Effector memory CD8-positive, alpha-beta T cell (primary cell): ENCODE measurements around the gene TRIM4.
"Not testable (repeated sequence)": the region's sequence is repeated elsewhere in the genome, so short reads cannot be mapped to it uniquely, and the experiment has no call there.

ENCODE experiments used
- ATAC-seq: fragments of 150-1000 bp; cut with Tn5 transposase; replicated peaks from 2 replicates; pipeline ENCODE4 v1.10.0; 2021; ENCODE audit warnings: mild to moderate bottlenecking, moderate library complexity
- DNase-seq, 3 experiments: peaks; one replicate each; pipeline ENCODE4 v3.0.0; 2021
- H3K27ac Mint-ChIP-seq, 2 donors: one replicate each; pipeline ENCODE4 v1.8.0; 2022; ENCODE audit warnings: mild to moderate bottlenecking in 2 of 2, mixed read lengths in 2 of 2, moderate library complexity in 2 of 2
- H3K27me3 Mint-ChIP-seq, 2 donors: one replicate each; pipeline ENCODE4 v1.8.0; 2022; ENCODE audit warnings: mixed read lengths in 2 of 2
- H3K36me3 Mint-ChIP-seq: one replicate; pipeline ENCODE4 v1.8.0; 2022; ENCODE audit warnings: mild to moderate bottlenecking, moderate library complexity, mixed read lengths; ENCODE audit not compliant: insufficient read depth
- H3K4me1 Mint-ChIP-seq, 2 donors: one replicate each; pipeline ENCODE4 v1.8.0; 2022; ENCODE audit warnings: low read depth in 2 of 2, mixed read lengths in 2 of 2
- H3K4me3 Mint-ChIP-seq, 2 donors: one replicate each; pipeline ENCODE4 v1.8.0; 2022; ENCODE audit warnings: mild to moderate bottlenecking in 2 of 2, mixed read lengths in 2 of 2, moderate library complexity in 2 of 2
- H3K9me3 Mint-ChIP-seq, 2 donors: one replicate each; pipeline ENCODE4 v1.8.0; 2022; ENCODE audit warnings: mixed read lengths in 2 of 2

Gene TRIM4

DNA sequence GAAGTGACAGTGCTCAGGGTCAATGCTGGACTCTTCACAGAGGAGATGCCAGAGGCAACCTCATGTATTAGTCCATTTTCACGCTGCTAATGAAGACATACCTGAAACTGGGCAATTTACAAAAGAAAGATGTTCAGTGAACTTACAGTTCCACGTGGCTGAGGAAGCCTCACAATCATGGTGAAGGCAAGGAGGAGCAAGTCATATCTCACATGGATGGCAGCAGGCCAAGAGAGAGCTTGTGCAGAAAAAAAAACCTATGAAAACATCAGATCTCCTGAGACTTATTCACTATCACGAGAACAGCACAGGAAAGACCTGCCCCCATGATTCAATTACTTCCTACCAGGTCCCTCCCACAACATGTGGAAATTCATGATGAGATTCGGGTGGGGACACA is 15.7 kb upstream of the TRIM4 start:
- not testable (repeated sequence) for H3K27ac Mint-ChIP-seq, ATAC-seq, H3K36me3 Mint-ChIP-seq, H3K9me3 Mint-ChIP-seq, H3K4me1 Mint-ChIP-seq, H3K4me3 Mint-ChIP-seq, DNase-seq
- H3K27me3 Mint-ChIP-seq: peaks cover 49 to 79% of the 10 kb centered on the region in 2 donors

GRCh38 chr7:99930376-99930775 is 11.0 kb upstream of the TRIM4 start:
- Mint-ChIP-seq H3K36me3 (no peaks in the 10 kb centered on the region), H3K27ac (no peak overlapping the region), H3K27me3 (peaks cover 71 to 86% of the 10 kb centered on the region in 2 donors), H3K4me1 (peaks cover 10 to 15% of the 10 kb centered on the region in 2 donors), H3K4me3 (no peak overlapping the region), H3K9me3 (no peaks in the 10 kb centered on the region)
- ATAC-seq (no peak), DNase-seq (no peak)

GRCh38 chr7:99929730-99930053 is 10.4 kb upstream of the TRIM4 start:
- no peaks in the 10 kb centered on the region for H3K36me3 Mint-ChIP-seq
- DNase-seq (no peak), ATAC-seq (no peak)
- peaks cover 10 to 12% of the 10 kb centered on the region in 2 donors for H3K4me1 Mint-ChIP-seq
- no peaks in the 10 kb centered on the region for H3K9me3 Mint-ChIP-seq
- H3K4me3 Mint-ChIP-seq: peak overlapping the region; percentile 13 to 52
- no peak overlapping the region for H3K27ac Mint-ChIP-seq
- peaks cover 68 to 79% of the 10 kb centered on the region in 2 donors for H3K27me3 Mint-ChIP-seq

DNA sequence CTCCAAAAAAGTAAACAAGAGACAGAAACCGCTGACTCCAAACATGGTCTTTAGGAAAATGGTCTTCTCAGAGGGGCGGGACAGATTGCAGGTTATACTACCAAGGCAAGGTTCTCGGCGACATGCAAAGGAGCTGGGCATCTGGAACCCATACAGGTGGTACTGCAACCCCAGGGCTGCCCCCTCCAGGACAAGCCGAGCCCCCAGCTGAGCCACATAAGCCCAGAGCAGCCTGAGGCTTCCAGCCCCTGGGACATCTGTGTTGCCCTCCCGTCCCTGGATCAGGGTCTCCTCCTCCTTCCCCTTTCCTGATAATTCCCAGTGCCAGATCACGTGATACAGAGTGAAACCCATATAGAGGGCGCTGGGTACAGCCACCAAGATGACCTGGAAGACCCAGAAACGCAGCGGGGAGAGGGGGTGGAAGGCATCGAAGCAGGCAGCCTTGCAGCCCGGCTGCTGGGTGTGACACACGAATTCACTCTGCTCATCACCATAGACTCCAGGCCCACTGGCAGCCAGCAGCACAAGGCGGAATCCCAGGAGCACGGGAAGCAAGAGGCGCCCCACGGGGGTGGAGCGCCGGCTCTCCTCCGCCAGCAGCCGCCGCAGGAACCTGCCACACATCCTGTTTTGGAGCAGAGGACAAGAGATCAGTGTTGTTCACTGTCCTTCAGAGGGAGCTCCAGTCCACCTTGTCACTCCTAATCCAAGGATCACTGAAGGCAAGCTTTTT is 9.8 kb upstream of the TRIM4 start, which contains the start of gene GJC3:
Gene GJC3 (minus strand): TSS at position 627 of the 736 bp plus-strand sequence. CDS start 0 bp downstream, at position 627.
- Mint-ChIP-seq H3K27ac (no peak within 1 kb of the TSS), H3K9me3 (no peaks in the 10 kb centered on the region), H3K4me1 (peaks cover 10 to 12% of the 10 kb centered on the region in 2 donors), H3K36me3 (no peaks in the 10 kb centered on the region), H3K4me3 (peak within 1 kb of the TSS; percentile 51 to 52), H3K27me3 (peaks cover 64 to 73% of the 10 kb centered on the region in 2 donors)
- peak; percentile 81 for ATAC-seq
- DNase-seq: peak in 1 of 3 experiments; percentile 12

DNA sequence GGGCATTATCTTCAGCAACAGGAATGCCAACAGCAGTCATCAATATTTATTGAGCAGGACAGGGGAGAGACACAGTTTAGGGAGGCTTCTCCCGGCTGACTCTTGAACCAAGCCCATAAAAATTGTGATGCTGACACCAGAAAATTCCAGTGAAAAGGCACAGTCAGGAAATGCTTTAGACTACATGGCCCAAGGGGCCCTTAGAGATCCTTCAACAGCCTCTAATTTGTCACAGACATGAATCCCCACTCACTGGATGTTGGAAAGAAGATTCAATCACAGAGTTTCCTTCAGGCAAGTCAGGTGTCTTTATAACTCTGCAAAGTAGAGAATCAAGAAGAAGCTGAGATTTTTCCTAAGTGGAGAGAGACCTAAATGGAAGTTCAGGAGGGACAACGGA is 8.9 kb upstream of the TRIM4 start:
- peaks cover 54 to 64% of the 10 kb centered on the region in 2 donors for H3K27me3 Mint-ChIP-seq
- H3K27ac Mint-ChIP-seq: no peak overlapping the region
- no peaks in the 10 kb centered on the region for H3K9me3 Mint-ChIP-seq
- H3K4me1 Mint-ChIP-seq: peaks cover 10 to 12% of the 10 kb centered on the region in 2 donors
- no peaks in the 10 kb centered on the region for H3K36me3 Mint-ChIP-seq
- no peak for DNase-seq
- peak overlapping the region in 1 of 2 donors; percentile 52 for H3K4me3 Mint-ChIP-seq
- ATAC-seq: no peak

GRCh38 chr7:99927536-99927935 is 8.2 kb upstream of the TRIM4 start:
- no peaks in the 10 kb centered on the region for H3K9me3 Mint-ChIP-seq
- no peak overlapping the region for H3K27ac Mint-ChIP-seq
- peaks cover 10 to 12% of the 10 kb centered on the region in 2 donors for H3K4me1 Mint-ChIP-seq
- H3K27me3 Mint-ChIP-seq: peaks cover 53 to 57% of the 10 kb centered on the region in 2 donors
- DNase-seq (no peak), ATAC-seq (no peak)
- no peaks in the 10 kb centered on the region for H3K36me3 Mint-ChIP-seq
- H3K4me3 Mint-ChIP-seq: no peak overlapping the region

GRCh38 chr7:99926321-99926720 is 7.0 kb upstream of the TRIM4 start:
- ATAC-seq (no peak), DNase-seq (no peak)
- Mint-ChIP-seq H3K36me3 (no peaks in the 10 kb centered on the region), H3K9me3 (no peaks in the 10 kb centered on the region), H3K4me1 (peaks cover 10 to 12% of the 10 kb centered on the region in 2 donors), H3K27me3 (peaks cover 46 to 50% of the 10 kb centered on the region in 2 donors), H3K4me3 (no peak overlapping the region), H3K27ac (no peak overlapping the region)

GRCh38 chr7:99923200-99923599 is 3.9 kb upstream of the TRIM4 start:
- Mint-ChIP-seq H3K27me3 (peaks cover 24 to 28% of the 10 kb centered on the region in 2 donors), H3K27ac (no peak overlapping the region), H3K4me1 (peaks cover 8 to 10% of the 10 kb centered on the region in 2 donors), H3K4me3 (no peak overlapping the region), H3K9me3 (no peaks in the 10 kb centered on the region), H3K36me3 (peaks cover 8% of the 10 kb centered on the region)
- ATAC-seq (no peak), DNase-seq (no peak)

DNA sequence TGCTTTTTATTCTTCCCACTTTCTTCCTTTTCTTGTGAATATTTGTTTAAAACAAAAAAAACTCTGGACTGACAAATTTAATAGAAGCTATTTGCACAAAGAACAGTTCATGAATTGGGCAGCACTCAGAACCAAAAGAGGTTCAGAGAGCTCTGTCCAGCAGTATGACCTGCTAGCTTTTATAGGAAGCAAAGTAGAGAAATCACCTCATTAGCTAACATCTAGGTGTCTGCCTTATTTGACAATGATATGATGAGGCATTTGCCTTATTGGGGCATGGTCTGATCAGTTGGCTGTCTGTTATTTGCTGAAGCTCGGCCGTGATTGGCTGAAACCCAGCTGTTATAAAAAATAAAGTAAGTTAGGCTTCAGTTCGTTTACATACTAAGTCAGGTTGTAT is 819 bp upstream of the TRIM4 start:
- H3K27ac Mint-ChIP-seq: peak overlapping the region; percentile 95 to 97
- H3K9me3 Mint-ChIP-seq: no peaks in the 10 kb centered on the region
- H3K36me3 Mint-ChIP-seq: peaks cover 11% of the 10 kb centered on the region
- ATAC-seq (no peak), DNase-seq (no peak)
- peaks cover 32 to 35% of the 10 kb centered on the region in 2 donors for H3K4me1 Mint-ChIP-seq
- H3K4me3 Mint-ChIP-seq: peak overlapping the region; percentile 87 to 95
- H3K27me3 Mint-ChIP-seq: peaks cover 0 to 5% of the 10 kb centered on the region in 2 donors

DNA sequence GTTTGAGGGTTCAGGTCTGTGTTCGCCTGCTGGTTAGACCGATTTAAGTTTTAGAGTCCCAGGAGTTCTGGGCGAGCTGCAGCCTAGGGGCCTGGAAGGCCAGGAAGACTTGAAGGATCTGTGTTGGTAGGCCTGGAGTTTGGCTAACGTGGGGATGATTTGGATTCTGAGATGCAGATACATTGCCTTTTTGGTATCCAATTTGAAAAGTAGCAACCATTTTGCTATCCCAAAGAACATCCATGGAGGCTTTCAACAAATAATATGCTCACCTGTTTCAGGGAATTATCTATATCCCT is 433 bp upstream of the TRIM4 start:
- ATAC-seq: no peak
- H3K27me3 Mint-ChIP-seq: peaks cover 0 to 2% of the 10 kb centered on the region in 2 donors

GRCh38 chr7:99910976-99911375 is 8.4 kb downstream of the TRIM4 start:
- H3K27ac Mint-ChIP-seq: peak overlapping the region in 1 of 2 donors; percentile 84
- H3K36me3 Mint-ChIP-seq: peaks cover 45% of the 10 kb centered on the region
- peaks cover 29 to 51% of the 10 kb centered on the region in 2 donors for H3K4me1 Mint-ChIP-seq
- ATAC-seq (no peak), DNase-seq (no peak)
- H3K9me3 Mint-ChIP-seq: no peaks in the 10 kb centered on the region
- H3K4me3 Mint-ChIP-seq: no peak overlapping the region
- no peaks in the 10 kb centered on the region for H3K27me3 Mint-ChIP-seq

More for the DNA sequence above, 433 bp upstream of the TRIM4 start:
- peaks cover 11% of the 10 kb centered on the region for H3K36me3 Mint-ChIP-seq
- peak overlapping the region; percentile 87 to 95 for H3K4me3 Mint-ChIP-seq
- H3K4me1 Mint-ChIP-seq: peaks cover 36 to 38% of the 10 kb centered on the region in 2 donors
- peak overlapping the region; percentile 95 to 97 for H3K27ac Mint-ChIP-seq
- DNase-seq: no peak
- H3K9me3 Mint-ChIP-seq: no peaks in the 10 kb centered on the region

- DNase-seq (no peak), ATAC-seq (no peak)
- peaks cover 10 to 22% of the 10 kb centered on the region in 2 donors for H3K4me1 Mint-ChIP-seq
- peaks cover 43% of the 10 kb centered on the region for H3K36me3 Mint-ChIP-seq
- H3K27ac Mint-ChIP-seq: peak overlapping the region in 1 of 2 donors; percentile 88
- no peak overlapping the region for H3K4me3 Mint-ChIP-seq
- no peaks in the 10 kb centered on the region for H3K9me3 Mint-ChIP-seq
- no peaks in the 10 kb centered on the region for H3K27me3 Mint-ChIP-seq
Observed at GRCh38 chr7:99901581-99901980, 17.7 kb downstream of the TRIM4 start.

- H3K27me3 Mint-ChIP-seq: no peaks in the 10 kb centered on the region
- peaks cover 10 to 22% of the 10 kb centered on the region in 2 donors for H3K4me1 Mint-ChIP-seq
- no peaks in the 10 kb centered on the region for H3K9me3 Mint-ChIP-seq
- DNase-seq (no peak), ATAC-seq (no peak)
- no peak overlapping the region for H3K4me3 Mint-ChIP-seq
- no peak overlapping the region for H3K27ac Mint-ChIP-seq
- peaks cover 32% of the 10 kb centered on the region for H3K36me3 Mint-ChIP-seq
Observed at GRCh38 chr7:99899830-99900519, 19.4 kb downstream of the TRIM4 start.

DNA sequence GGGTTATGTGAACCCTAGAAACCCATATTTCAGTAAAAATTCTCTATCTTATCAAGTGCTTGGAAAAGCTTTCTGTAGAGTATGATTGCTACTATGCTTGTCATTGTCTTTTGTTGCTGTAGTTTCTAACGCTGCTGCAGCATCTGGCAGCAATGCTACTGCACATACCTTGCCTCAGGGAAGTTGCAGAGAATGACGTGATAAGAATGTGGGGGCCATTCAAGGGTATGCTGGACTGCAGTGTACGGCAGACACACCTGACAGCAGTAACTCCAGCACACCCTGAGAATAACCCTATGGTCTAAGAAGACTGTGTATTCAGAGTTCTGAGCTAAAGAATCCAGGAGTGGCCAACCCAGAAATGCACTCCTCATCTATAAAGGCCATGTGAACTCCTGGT is 20.5 kb downstream of the TRIM4 start:
- ATAC-seq (no peak), DNase-seq (no peak)
- Mint-ChIP-seq H3K27ac (no peak overlapping the region), H3K4me3 (no peak overlapping the region), H3K27me3 (no peaks in the 10 kb centered on the region), H3K36me3 (peaks cover 31% of the 10 kb centered on the region), H3K9me3 (no peaks in the 10 kb centered on the region), H3K4me1 (peaks cover 10 to 17% of the 10 kb centered on the region in 2 donors)
